ENCODE results near the gene NCAPD2.

- TF ChIP-seq POLR2A (IDR thresholded peaks at IDR 0.05): no peak
- no peak for TF ChIP-seq CTCF (IDR thresholded peaks at IDR 0.05)
Observed at GRCh38 chr12:6532927-6533652, 39.2 kb downstream of the NCAPD2 start.
